Ovary (tissue), 3 donors: ENCODE results near the gene MGAT5B.

Experiments used
- POLR2A ChIP-seq: fragments of 450-650 bp; IDR thresholded peaks from one replicate; pipeline ENCODE4 v1.6.1; 2017; ENCODE audit warnings: antibody characterized with exemption, mild to moderate bottlenecking, moderate library complexity
- TF ChIP-seq, protein P1 (sequence below), 3 donors: fragments of 450-650 bp in 2 of 3; fragments of 200-600 bp in 1 of 3; IDR thresholded peaks; one replicate each; pipeline versions ENCODE4 v1.5.1 to v1.8.0; 2016 to 2022; ENCODE audit warnings: antibody characterized with exemption in 3 of 3, mild to moderate bottlenecking in 1 of 3
- donor health status: DM: no; HTN: no; CAD: no.

DNA sequence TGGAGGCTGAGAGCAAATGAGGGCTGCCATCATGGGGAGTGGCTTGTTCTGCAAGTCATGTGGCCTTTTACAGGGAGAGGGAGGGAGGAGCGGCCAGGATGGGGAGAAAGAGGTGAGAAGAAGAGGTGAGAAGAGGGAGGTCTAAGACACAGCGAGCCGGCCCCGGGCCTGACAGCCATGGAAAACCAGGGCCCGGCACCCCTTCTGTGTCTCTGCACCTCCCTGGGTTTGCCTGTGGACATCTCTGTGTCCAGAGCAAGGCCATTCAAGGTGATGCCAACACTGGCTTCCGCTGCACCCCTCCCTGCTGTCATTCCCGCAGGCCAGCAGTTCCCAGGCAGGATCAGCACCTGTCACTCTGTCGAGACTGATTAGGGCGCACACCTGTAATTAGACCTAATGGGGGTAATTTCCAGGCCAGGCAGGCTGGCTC, 75.6 kb downstream of the MGAT5B start:
- no peak for TF ChIP-seq POLR2A
- TF ChIP-seq, protein P1, sequence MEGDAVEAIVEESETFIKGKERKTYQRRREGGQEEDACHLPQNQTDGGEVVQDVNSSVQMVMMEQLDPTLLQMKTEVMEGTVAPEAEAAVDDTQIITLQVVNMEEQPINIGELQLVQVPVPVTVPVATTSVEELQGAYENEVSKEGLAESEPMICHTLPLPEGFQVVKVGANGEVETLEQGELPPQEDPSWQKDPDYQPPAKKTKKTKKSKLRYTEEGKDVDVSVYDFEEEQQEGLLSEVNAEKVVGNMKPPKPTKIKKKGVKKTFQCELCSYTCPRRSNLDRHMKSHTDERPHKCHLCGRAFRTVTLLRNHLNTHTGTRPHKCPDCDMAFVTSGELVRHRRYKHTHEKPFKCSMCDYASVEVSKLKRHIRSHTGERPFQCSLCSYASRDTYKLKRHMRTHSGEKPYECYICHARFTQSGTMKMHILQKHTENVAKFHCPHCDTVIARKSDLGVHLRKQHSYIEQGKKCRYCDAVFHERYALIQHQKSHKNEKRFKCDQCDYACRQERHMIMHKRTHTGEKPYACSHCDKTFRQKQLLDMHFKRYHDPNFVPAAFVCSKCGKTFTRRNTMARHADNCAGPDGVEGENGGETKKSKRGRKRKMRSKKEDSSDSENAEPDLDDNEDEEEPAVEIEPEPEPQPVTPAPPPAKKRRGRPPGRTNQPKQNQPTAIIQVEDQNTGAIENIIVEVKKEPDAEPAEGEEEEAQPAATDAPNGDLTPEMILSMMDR (IDR thresholded peaks at IDR 0.05), result no peak
